K562 (cell line): ENCODE results near the gene RNASEH2A. TPM values are rescaled to one million over a fixed set of nuclear protein-coding genes. Genes with fewer than 3 reads are reported as not detected.

Experiments
- BCOR ChIP-seq: fragments of 450-650 bp; IDR thresholded peaks from 2 replicates; pipeline ENCODE4 v1.6.1; 2016
- ETV6 ChIP-seq, 3 experiments: fragments of 150-350 bp in 1 of 3; sonication (generic) in 1 of 3; formaldehyde crosslinking in 1 of 3; IDR thresholded peaks; 2 replicates each; pipeline versions ENCODE4 v1.6.1 to v1.8.0; 2014 to 2022; ENCODE audit warnings: borderline replicate concordance in 2 of 3, low read depth in 2 of 3, antibody characterized with exemption in 1 of 3, low read length in 1 of 3, mild to moderate bottlenecking in 1 of 3, missing genetic modification reagents in 1 of 3
- NRF1 ChIP-seq, 2 experiments: fragments of 450-650 bp; IDR thresholded peaks in 1 of 2; conservative IDR thresholded peaks in 1 of 2; 2 replicates each; pipeline ENCODE4 v1.6.1; 2014; ENCODE audit warnings: mild to moderate bottlenecking in 2 of 2
- U2AF2 ChIP-seq: fragments of 200-400 bp; formaldehyde crosslinking; optimal IDR thresholded peaks from 2 replicates; pipeline ENCODE3; 2017; ENCODE audit warnings: low read depth, mild to moderate bottlenecking, low read length
- ZNF143 ChIP-seq: sonication (generic); formaldehyde crosslinking; IDR thresholded peaks from 2 replicates; pipeline ENCODE4 v1.9.0; 2022; ENCODE audit warnings: mild to moderate bottlenecking, missing genetic modification reagents
- polyA plus RNA-seq, 8 experiments: library from polyadenylated mRNA; depleted of rRNA in 4 of 8; stranded (reverse) in 5 of 8; unstranded in 3 of 8; fragments of >200 nt; fragmentation: Nextera tagmentation in 2 of 8; fragmentation: Illumina TruSeq in 1 of 8; extraction: Ambion mirVana in 2 of 8; extraction: Trizol in 1 of 8; gene quantifications; 2 replicates each; pipeline versions ENCODE4 v1.2.1 to v1.2.3, GENCODE V29; 2011 to 2014; ENCODE audit warnings: inconsistent platforms in 1 of 8, missing spikeins in 1 of 8
- total RNA-seq, 7 experiments: library from RNA; depleted of rRNA in 6 of 7; stranded (reverse); fragments of >200 nt in 6 of 7; fragmentation: Illumina TruSeq in 2 of 7; extraction: Trizol in 2 of 7; gene quantifications; 2 replicates each; pipeline versions ENCODE4 v1.2.1 to v1.2.3, GENCODE V29; 2011 to 2021; ENCODE audit warnings: low replicate concordance in 1 of 7
- TF ChIP-seq, protein P1 (sequence below), 3 experiments: fragments of 200-800 bp in 1 of 3; sonication (Bioruptor generic) in 1 of 3; sonication (generic) in 1 of 3; formaldehyde crosslinking in 1 of 3; IDR thresholded peaks; 2 replicates each; pipeline versions ENCODE4 v1.6.1 to v1.8.0; 2016 to 2022; ENCODE audit warnings: mild to moderate bottlenecking in 2 of 3, missing compliant biosample characterization in 2 of 3, missing genetic modification characterization in 2 of 3, missing genetic modification reagents in 1 of 3
- TF ChIP-seq, protein P2 (sequence below): fragments of 450-650 bp; IDR thresholded peaks from 2 replicates; pipeline ENCODE4 v1.6.1; 2016; ENCODE audit warnings: antibody characterized with exemption
- TF ChIP-seq, protein P3 (sequence below), 2 experiments: fragments of 250-450 bp in 1 of 2; fragments of 450-650 bp in 1 of 2; sonication (Bioruptor Pico) in 1 of 2; IDR thresholded peaks; 2 replicates each; pipeline versions ENCODE4 v1.6.1 to v1.8.0; 2016 to 2021; ENCODE audit warnings: mild to moderate bottlenecking in 2 of 2, moderate library complexity in 2 of 2, missing compliant biosample characterization in 1 of 2, missing genetic modification characterization in 1 of 2

Gene RNASEH2A
- total and polyA plus RNA-seq, 9 of the 15 experiments (the other 6 are each of a cell fraction or from before 2014, with no cell fraction given) = 22.3 to 78.0 (median 61.7) TPM

DNA sequence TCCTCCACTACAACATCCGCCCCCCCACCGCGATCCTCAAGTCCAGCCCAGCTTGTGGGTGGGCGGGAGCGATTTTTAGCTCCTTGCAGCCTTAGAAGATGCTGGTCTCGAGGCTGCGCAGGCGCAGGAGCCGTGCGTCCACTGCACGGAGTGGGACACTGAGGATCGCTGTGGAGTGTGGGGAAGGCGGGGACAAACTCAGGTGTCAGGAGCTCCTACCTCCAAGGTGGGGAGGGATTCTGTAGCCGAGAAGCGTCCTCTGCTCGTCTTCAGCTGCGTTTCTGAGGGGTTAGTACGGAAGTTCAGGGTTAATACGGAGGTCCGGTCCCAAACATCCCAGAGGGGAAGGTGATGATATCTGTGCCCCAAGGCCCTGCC, 28.2 kb downstream of the RNASEH2A start, which contains the start of gene RTBDN (continued):
- TF ChIP-seq ZNF143 (CRISPR knock-in tag) (0 out of 2 replicates have a peak, but pooled peaks have one; percentile 37), BCOR (0 out of 2 replicates have a peak, but pooled peaks have one; percentile 36), U2AF2 (no peak), NRF1 (conservative IDR thresholded peaks at IDR 0.05 in 1 of 2, IDR thresholded peaks at IDR 0.05 in 1 of 2) (peak; percentile 83 to 86), ETV6 (IDR thresholded peaks at IDR 0.05; ENCODE audit: borderline replicate concordance in 1 of 2, low read depth in 2 of 2, low read length in 1 of 2) (no peak), ETV6 (CRISPR knock-in tag; IDR thresholded peaks at IDR 0.05; ENCODE audit: borderline replicate concordance) (no peak)
- TF ChIP-seq, protein P1, sequence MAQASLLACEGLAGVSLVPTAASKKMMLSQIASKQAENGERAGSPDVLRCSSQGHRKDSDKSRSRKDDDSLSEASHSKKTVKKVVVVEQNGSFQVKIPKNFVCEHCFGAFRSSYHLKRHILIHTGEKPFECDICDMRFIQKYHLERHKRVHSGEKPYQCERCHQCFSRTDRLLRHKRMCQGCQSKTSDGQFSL (CRISPR knock-in tag; IDR thresholded peaks at IDR 0.05) = peak; percentile 70; the same call in 1 of the 2 replicates
- TF ChIP-seq, protein P1 (tag; IDR thresholded peaks at IDR 0.05) = no peak
- TF ChIP-seq, protein P2, sequence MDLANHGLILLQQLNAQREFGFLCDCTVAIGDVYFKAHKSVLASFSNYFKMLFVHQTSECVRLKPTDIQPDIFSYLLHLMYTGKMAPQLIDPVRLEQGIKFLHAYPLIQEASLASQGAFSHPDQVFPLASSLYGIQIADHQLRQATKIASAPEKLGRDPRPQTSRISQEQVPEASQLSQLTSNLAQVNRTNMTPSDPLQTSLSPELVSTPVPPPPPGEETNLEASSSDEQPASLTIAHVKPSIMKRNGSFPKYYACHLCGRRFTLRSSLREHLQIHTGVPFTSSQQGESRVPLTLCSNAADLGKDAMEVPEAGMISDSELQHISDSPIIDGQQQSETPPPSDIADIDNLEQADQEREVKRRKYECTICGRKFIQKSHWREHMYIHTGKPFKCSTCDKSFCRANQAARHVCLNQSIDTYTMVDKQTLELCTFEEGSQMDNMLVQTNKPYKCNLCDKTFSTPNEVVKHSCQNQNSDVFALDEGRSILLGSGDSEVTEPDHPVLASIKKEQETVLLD = peak; percentile 79; the same call in 1 of the 2 replicates
- TF ChIP-seq, protein P3, sequence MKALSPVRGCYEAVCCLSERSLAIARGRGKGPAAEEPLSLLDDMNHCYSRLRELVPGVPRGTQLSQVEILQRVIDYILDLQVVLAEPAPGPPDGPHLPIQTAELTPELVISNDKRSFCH (CRISPR knock-in tag; IDR thresholded peaks at IDR 0.05) = no peak
- TF ChIP-seq, protein P3 (tag; IDR thresholded peaks at IDR 0.05) = 0 out of 2 replicates have a peak, but pooled peaks have one; percentile 10
